ENCODE results near the gene CYTH3. TPM values are rescaled to one million over a fixed set of nuclear protein-coding genes. Genes with fewer than 3 reads are reported as not detected.

The CYTH3 gene
- total RNA-seq, 2 experiments from 2014 or later, result 1.2 to 1.7 TPM

Other genes starting within 250 kb of the CYTH3 start
- under 1 TPM in 1 of 2 experiments, not detected in 1; 0.20 TPM for gene ANKRD61, start 241.2 kb downstream of the CYTH3 start, total RNA-seq
- 100 to 1,000 TPM; 118 to 124 TPM for gene EIF2AK1, start 213.4 kb downstream of the CYTH3 start, total RNA-seq
- gene USP42, start 167.7 kb downstream of the CYTH3 start, total RNA-seq, result 10 to 100 TPM; 14.5 to 14.8 TPM
- 10 to 100 TPM in 1 of 2 experiments, 1 to 10 TPM in 1; 9.0 to 10.6 TPM for gene FAM220A, start 76.3 kb upstream of the CYTH3 start, total RNA-seq
- 100 to 1,000 TPM; 153 to 155 TPM for gene RAC1, start 101.9 kb upstream of the CYTH3 start, total RNA-seq
- gene DAGLB, start 175.3 kb upstream of the CYTH3 start, total RNA-seq, result 10 to 100 TPM; 15.7 to 16.5 TPM
- gene KDELR2, start 211.5 kb upstream of the CYTH3 start, total RNA-seq, result 10 to 100 TPM; 64.1 to 72.1 TPM